AG04449 (cell line): ENCODE data around the gene USP35.
"Not testable (repeated sequence)": the region's sequence is repeated elsewhere in the genome, so short reads cannot be mapped to it uniquely, and the experiment has no call there.

ENCODE experiments used
- CTCF ChIA-PET: fragments of 350-600 bp; formaldehyde crosslinking; extraction: SDS; loops from one replicate; lab custom pipeline; 2021; ENCODE audit warnings: antibody characterized with exemption; lab: Yijun Ruan, JAX
- POLR2A ChIA-PET: fragments of 400-600, 350-600 bp; formaldehyde crosslinking; extraction: SDS; loops from one replicate; lab custom pipeline; 2020; ENCODE audit warnings: antibody characterized with exemption, inconsistent platforms; lab: Yijun Ruan, JAX
- DNase-seq: peaks from one replicate; pipeline ENCODE4 v3.0.0-alpha.2; 2010; ENCODE audit warnings: low read depth, low spot score
- H3K4me3 ChIP-seq: 2 replicates; pipeline ENCODE4 v1.5.1; 2011; ENCODE audit warnings: low read depth, mild to moderate bottlenecking, control low read depth, low read length
- TF ChIP-seq, protein P1 (sequence below): IDR thresholded peaks from one replicate; pipeline ENCODE4 v1.5.1; 2011; ENCODE audit warnings: mild to moderate bottlenecking, moderate library complexity, low read length, control low read depth, inconsistent platforms; ENCODE audit not compliant: insufficient read depth; ENCODE audit errors: missing control alignments

USP35 gene

DNA sequence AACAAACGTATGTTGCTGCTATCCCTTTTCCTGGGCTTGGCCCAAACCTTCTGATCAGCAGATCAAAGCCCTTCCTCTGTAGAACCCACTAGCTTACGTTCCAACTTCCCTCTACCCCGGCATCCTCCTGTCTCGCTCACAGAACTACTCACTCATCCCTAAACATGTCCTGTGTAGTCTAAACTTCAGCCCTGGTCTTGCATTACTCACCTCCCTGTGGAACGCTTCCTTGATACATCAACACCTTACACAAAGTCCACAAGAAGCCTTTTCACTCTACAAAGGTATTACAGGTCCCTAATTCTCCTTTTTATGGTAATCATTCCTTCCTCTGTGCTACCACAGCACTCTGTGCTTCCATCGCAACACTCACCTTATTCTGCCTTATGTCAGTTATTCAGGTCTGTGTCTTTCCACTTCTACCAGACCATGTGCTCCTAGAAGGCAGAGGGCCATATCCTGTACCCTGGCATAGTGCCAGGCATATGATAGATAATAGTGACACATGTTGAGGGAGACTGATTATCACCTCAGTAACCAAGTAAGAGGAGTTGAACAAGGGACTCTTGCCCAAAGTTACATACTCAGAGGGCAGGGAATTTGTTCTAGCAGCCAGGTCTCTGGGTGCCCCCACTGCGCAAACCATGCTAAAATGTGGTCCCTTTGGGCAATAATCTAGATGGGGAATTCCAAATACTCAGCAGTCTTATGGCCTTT is 41.6 kb downstream of the USP35 start:
- H3K4me3 ChIP-seq = no peak overlapping the region
- POLR2A ChIA-PET = no interaction called here
- no peak for DNase-seq
- TF ChIP-seq, protein P1, sequence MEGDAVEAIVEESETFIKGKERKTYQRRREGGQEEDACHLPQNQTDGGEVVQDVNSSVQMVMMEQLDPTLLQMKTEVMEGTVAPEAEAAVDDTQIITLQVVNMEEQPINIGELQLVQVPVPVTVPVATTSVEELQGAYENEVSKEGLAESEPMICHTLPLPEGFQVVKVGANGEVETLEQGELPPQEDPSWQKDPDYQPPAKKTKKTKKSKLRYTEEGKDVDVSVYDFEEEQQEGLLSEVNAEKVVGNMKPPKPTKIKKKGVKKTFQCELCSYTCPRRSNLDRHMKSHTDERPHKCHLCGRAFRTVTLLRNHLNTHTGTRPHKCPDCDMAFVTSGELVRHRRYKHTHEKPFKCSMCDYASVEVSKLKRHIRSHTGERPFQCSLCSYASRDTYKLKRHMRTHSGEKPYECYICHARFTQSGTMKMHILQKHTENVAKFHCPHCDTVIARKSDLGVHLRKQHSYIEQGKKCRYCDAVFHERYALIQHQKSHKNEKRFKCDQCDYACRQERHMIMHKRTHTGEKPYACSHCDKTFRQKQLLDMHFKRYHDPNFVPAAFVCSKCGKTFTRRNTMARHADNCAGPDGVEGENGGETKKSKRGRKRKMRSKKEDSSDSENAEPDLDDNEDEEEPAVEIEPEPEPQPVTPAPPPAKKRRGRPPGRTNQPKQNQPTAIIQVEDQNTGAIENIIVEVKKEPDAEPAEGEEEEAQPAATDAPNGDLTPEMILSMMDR = no peak
- CTCF ChIA-PET = interaction anchor here (1.7 to 3.8 kb wide), 3 partner anchors 10 to 335 kb away, joined by 5 to 96 read pairs (median 8); no protein-coding TSS in a partner anchor

DNA sequence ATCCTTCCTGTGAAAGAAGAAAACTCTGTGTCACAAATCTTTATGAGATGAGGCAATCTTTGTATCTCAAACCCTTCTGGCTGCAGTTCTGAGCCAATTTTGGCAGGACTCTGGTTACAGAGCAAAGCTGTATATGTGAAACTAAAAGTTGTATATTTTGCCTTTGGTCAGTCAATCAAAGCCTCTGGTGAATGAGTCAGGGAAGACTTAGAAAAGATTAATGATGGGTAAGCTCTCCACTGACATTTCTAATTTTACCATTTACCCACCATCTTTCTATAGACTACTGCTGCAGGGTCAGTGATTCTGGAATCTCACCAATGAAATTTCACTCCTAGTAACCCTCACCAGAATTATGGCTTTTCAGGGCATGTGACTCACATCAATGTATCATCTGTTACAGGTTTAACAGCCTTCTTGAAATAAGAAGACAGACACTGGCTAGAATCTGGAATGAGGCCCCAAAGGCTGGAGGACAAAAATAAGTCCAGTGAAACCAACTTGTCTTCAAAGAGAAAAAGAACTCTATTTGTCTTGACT is 43.3 kb downstream of the USP35 start:
- H3K4me3 ChIP-seq = no peak overlapping the region
- CTCF ChIA-PET = interaction anchor here (1.1 to 2.1 kb wide), 2 partner anchors 332 to 334 kb away, joined by 4 to 9 read pairs; no protein-coding TSS in a partner anchor
- POLR2A ChIA-PET = interaction anchor here (0.7 kb wide), 1 partner anchor 9 kb away, joined by 3 read pairs; no protein-coding TSS in a partner anchor
- TF ChIP-seq, protein P1 = no peak
- DNase-seq = no peak

DNA sequence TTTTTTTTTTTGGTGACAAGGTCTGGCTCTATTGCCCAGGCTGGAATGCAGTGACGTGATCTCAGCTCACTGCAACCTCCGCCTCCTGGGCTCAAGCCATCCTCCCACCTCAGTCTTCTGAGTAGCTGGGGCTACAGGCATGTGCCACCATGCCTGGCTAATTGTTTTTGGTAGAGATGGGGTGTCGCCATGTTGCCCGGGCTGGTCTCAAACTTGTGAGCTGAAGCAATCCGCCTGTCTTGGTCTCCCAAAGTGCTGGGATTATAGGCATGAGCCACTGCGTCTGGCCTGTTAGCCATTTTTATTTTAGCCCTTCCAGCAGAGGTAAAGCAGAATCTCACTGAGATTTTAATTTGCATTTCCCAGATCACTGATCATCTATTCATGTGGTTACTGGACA is 44.3 kb downstream of the USP35 start:
- POLR2A ChIA-PET, H3K4me3 ChIP-seq, DNase-seq: not testable (repeated sequence)
- CTCF ChIA-PET = interaction anchor here (2.1 kb wide), 1 partner anchor 331 kb away, joined by 9 read pairs; no protein-coding TSS in a partner anchor

DNA sequence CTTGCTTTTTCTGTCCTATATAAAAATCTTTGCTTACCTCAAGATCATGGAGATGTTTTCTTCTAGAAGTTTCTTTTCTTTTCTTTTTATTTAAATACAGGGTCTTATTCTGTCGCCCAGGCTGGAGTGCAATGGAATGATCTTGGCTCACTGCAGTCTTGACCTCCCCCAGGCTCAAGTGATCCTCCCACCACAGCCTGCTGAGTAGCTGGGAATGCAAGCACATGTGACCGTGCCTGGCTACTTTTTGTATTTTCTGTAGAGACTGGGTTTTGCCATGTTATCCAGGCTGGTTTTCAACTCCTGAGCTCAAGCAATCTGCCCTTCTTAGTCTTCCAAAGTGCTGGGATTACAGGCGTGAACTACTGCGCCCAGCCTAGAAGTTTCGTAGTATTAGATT is 45.3 kb downstream of the USP35 start:
- no peak for DNase-seq
- TF ChIP-seq, protein P1 = no peak
- no peak overlapping the region for H3K4me3 ChIP-seq
- ChIA-PET CTCF (interaction anchor here (1.0 to 1.3 kb wide), 2 partner anchors 14 to 331 kb away, joined by 3 to 4 read pairs; no protein-coding TSS in a partner anchor), POLR2A (no interaction called here)

DNA sequence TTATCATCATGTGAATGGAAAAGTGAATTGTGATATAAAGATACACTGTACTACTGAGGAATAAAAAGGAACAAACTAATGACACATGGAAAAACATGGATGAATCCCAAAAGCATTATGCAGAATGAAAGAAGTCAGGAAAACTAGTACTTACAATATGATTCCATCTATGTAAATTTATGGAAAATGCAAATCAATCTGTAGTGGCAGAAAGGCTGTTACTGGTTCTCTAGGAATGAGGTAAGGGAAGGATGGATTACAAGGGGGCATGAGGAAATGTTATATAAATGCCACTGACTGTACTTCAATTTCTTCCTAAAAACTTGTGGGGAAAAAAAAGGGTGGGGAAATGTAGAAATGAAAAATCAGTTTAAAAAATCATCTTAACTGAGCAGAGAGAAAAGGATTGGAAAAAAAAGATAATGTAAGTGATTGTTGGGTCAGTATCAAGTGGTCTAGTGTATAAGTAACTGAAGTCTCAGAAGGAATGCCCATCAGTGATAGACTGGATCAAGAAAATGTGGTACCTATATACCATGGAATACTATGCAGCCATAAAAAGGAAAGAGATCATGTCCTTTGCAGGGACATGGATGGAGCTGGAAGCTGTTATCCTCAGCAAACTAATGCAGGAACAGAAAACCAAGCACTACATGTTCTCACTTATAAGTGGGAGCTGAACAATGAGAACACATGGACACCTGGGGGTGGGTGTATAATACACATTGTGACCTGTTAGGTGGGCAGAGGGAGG is 48.8 kb downstream of the USP35 start:
- no peak for DNase-seq
- TF ChIP-seq, protein P1 = no peak
- no peak overlapping the region for H3K4me3 ChIP-seq
- POLR2A ChIA-PET = no interaction called here
- CTCF ChIA-PET = interaction anchor here (1.1 kb wide), 1 partner anchor 9 kb away, joined by 6 read pairs; no protein-coding TSS in a partner anchor

DNA sequence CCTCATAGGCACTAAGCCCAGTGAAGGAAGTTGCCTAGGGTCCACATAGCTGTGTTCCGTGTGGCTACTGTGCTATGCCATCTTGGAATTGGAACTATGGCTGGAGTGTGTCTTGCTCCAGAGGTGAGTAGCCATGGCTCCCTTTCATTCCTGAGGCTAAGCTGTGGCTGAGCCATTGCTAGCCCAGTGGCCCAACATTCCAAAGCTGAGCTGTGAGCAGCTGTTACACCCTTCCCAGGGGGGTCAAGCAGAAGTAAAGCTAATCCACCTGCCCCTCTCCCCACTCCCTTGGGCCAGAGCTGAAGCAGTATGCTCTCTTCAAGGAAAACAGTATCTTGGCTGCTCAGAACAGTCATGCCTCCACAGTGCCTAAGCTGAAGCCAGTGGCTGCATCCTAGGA is 51.1 kb downstream of the USP35 start:
- POLR2A ChIA-PET = no interaction called here
- CTCF ChIA-PET = interaction anchor here (1.8 kb wide), 1 partner anchor 11 kb away, joined by 5 read pairs; no protein-coding TSS in a partner anchor
- DNase-seq = no peak
- TF ChIP-seq, protein P1 = no peak
- no peak overlapping the region for H3K4me3 ChIP-seq
